HL-60 (cell line): ENCODE measurements around the gene OR8J1.
"Not testable (repeated sequence)": the region's sequence is repeated elsewhere in the genome, so short reads cannot be mapped to it uniquely, and the experiment has no call there.

ENCODE experiments used
- DNase-seq, 2 experiments: peaks; one replicate each; pipeline ENCODE4 v3.0.0-alpha.2; 2010 to 2020; ENCODE audit warnings: low read depth in 1 of 2, low spot score in 1 of 2
- H3K27ac ChIP-seq: fragments of 250-450 bp; sonication (Bioruptor Pico); replicated peaks from 2 replicates; pipeline ENCODE4 v1.5.1; 2020; ENCODE audit warnings: mild to moderate bottlenecking, moderate library complexity
- H3K27me3 ChIP-seq: fragments of 250-450 bp; sonication (Bioruptor Pico); 2 replicates; pipeline ENCODE4 v1.5.1; 2021; ENCODE audit warnings: mild to moderate bottlenecking, moderate library complexity; ENCODE audit not compliant: insufficient read depth, poor library complexity, severe bottlenecking
- H3K4me3 ChIP-seq: replicated peaks from 2 replicates; pipeline ENCODE4 v1.5.1; 2011; ENCODE audit warnings: mild to moderate bottlenecking, control low read depth, low read length; ENCODE audit not compliant: insufficient read depth
- CTCF ChIP-seq: IDR thresholded peaks from one replicate; pipeline ENCODE4 v1.5.1; 2011; ENCODE audit warnings: low read length, control low read depth, inconsistent platforms; ENCODE audit not compliant: insufficient read depth
- GABPA ChIP-seq: IDR thresholded peaks from 2 replicates; pipeline ENCODE4 v1.6.1; 2012; ENCODE audit warnings: low read depth
- POLR2AphosphoS5 ChIP-seq: IDR thresholded peaks from 2 replicates; pipeline ENCODE4 v1.6.1; 2012; ENCODE audit warnings: low read depth
- REST ChIP-seq: IDR thresholded peaks from 2 replicates; pipeline ENCODE4 v1.6.1; 2012; ENCODE audit warnings: low read depth; ENCODE audit not compliant: insufficient replicate concordance
- SPI1 ChIP-seq: IDR thresholded peaks from 2 replicates; pipeline ENCODE4 v1.6.1; 2012; ENCODE audit warnings: low read depth, mild to moderate bottlenecking, borderline replicate concordance

The OR8J1 gene

GRCh38 chr11:56396047-56396446 is 42.0 kb downstream of the OR8J1 start:
- H3K4me3 ChIP-seq: no peak overlapping the region
- H3K27ac ChIP-seq: no peak overlapping the region
- DNase-seq: no peak
- no peaks in the 10 kb centered on the region for H3K27me3 ChIP-seq
- TF ChIP-seq GABPA: no peak
- TF ChIP-seq REST: no peak
- no peak for TF ChIP-seq SPI1
- no peak for TF ChIP-seq CTCF
- no peak for TF ChIP-seq POLR2AphosphoS5

- DNase-seq, H3K27ac ChIP-seq, H3K4me3 ChIP-seq, H3K27me3 ChIP-seq: not testable (repeated sequence)
Measured at GRCh38 chr11:56401858-56402461, 47.9 kb downstream of the OR8J1 start.

GRCh38 chr11:56404393-56404792 is 50.3 kb downstream of the OR8J1 start:
- Histone ChIP-seq H3K27ac (no peak overlapping the region), H3K27me3 (no peaks in the 10 kb centered on the region), H3K4me3 (no peak overlapping the region)
- TF ChIP-seq GABPA (no peak), POLR2AphosphoS5 (no peak), CTCF (no peak), REST (no peak), SPI1 (no peak)
- no peak for DNase-seq

GRCh38 chr11:56410801-56411200 is 56.7 kb downstream of the OR8J1 start:
- H3K4me3 ChIP-seq: no peak overlapping the region
- H3K27ac ChIP-seq: no peak overlapping the region
- TF ChIP-seq SPI1: no peak
- no peak for TF ChIP-seq REST
- TF ChIP-seq GABPA: no peak
- TF ChIP-seq POLR2AphosphoS5: no peak
- TF ChIP-seq CTCF: no peak
- H3K27me3 ChIP-seq: no peaks in the 10 kb centered on the region
- no peak for DNase-seq
